ENCODE measurements around the gene COL25A1. TPM values are rescaled to one million over a fixed set of nuclear protein-coding genes. Genes with fewer than 3 reads are reported as not detected.

The COL25A1 gene
- total and polyA plus RNA-seq, 2 donors (not counting 3 experiments of a cell fraction or from before 2014, with no cell fraction given): 0.21 to 3.5 TPM

- no peak overlapping the region for H3K9ac ChIP-seq (replicated peaks; ENCODE audit: extremely low read depth, insufficient read depth, low read length)
- no peaks in the 10 kb centered on the region for H3K36me3 ChIP-seq (ENCODE audit: control insufficient read depth in 2 of 2, extremely low read depth in 1 of 2, insufficient read depth in 2 of 2, low read length in 2 of 2)
- intact Hi-C loops (cut with micrococcal nuclease) (no loop called here), dilution Hi-C loops (cut with MboI; ENCODE audit: extremely low pct_ligation_motif_present, low sequenced_read_pairs) (no loop called here)
- no peak overlapping the region for H2AFZ ChIP-seq (ENCODE audit: low read depth, low read length)
- H3K27me3 ChIP-seq (ENCODE audit: control insufficient read depth in 2 of 2, insufficient read depth in 2 of 2, low read length in 2 of 2): peaks cover 0 to 1% of the 10 kb centered on the region in 2 experiments
- no peak for FAIRE-seq
- CTCF ChIA-PET: no interaction called here
- H3K9me1 ChIP-seq (replicated peaks; ENCODE audit: control insufficient read depth, extremely low read depth, insufficient read depth, low read length): no peaks in the 10 kb centered on the region
- H4K20me1 ChIP-seq (replicated peaks; ENCODE audit: control insufficient read depth, extremely low read depth, insufficient read depth, low read length): no peaks in the 10 kb centered on the region
- no peak overlapping the region for H3K27ac ChIP-seq (ENCODE audit: insufficient read depth, low read depth, low read length)
- TF ChIP-seq POLR2A (IDR thresholded peaks at IDR 0.05; ENCODE audit: low read depth, low read length) (no peak), MYC (IDR thresholded peaks at IDR 0.05; ENCODE audit: low read depth, low read length) (no peak), CTCF (IDR thresholded peaks at IDR 0.05; ENCODE audit: extremely low read depth in 1 of 2, insufficient read depth in 1 of 2, low read depth in 1 of 2, low read length in 2 of 2) (no peak)
- POLR2A ChIA-PET: no interaction called here
- no peak for DNase-seq (ENCODE audit: low read depth, low spot score)
- BruUV-seq (replicated peaks): no TSS peak
- no peak overlapping the region for H3K4me3 ChIP-seq (replicated peaks in 1 of 3; ENCODE audit: insufficient read depth in 1 of 3, low read depth in 1 of 3, low read length in 3 of 3)
- no peak overlapping the region for H3K4me2 ChIP-seq (ENCODE audit: insufficient read depth, low read length)
- H3K79me2 ChIP-seq (ENCODE audit: control insufficient read depth, insufficient read depth, low read length): no peaks in the 10 kb centered on the region
- no peaks in the 10 kb centered on the region for H3K9me3 ChIP-seq (replicated peaks; ENCODE audit: control insufficient read depth, insufficient read depth, low read length)
- no peaks in the 10 kb centered on the region for H3K4me1 ChIP-seq (ENCODE audit: control insufficient read depth, extremely low read depth, insufficient read depth, low read length)
These were observed 139.7 kb downstream of the COL25A1 start for GRCh38 chr4:109162759-109163158.

GRCh38 chr4:109160494-109160893 lies 142.0 kb downstream of the COL25A1 start:
- H3K27me3 ChIP-seq (ENCODE audit: control insufficient read depth in 2 of 2, insufficient read depth in 2 of 2, low read length in 2 of 2): no peaks in the 10 kb centered on the region
- ChIA-PET POLR2A (no interaction called here), CTCF (no interaction called here)
- TF ChIP-seq CTCF (IDR thresholded peaks at IDR 0.05; ENCODE audit: extremely low read depth in 1 of 2, insufficient read depth in 1 of 2, low read depth in 1 of 2, low read length in 2 of 2): no peak
- no peak for TF ChIP-seq POLR2AphosphoS5 (IDR thresholded peaks at IDR 0.05; ENCODE audit: insufficient read depth, low read depth, low read length)
- TF ChIP-seq FOS (IDR thresholded peaks at IDR 0.05; ENCODE audit: borderline replicate concordance, insufficient read depth, low read length): no peak
- TF ChIP-seq JUN (IDR thresholded peaks at IDR 0.05; ENCODE audit: borderline replicate concordance, insufficient read depth, insufficient read length, low read depth): no peak
- no peak for TF ChIP-seq EZH2 (IDR thresholded peaks at IDR 0.05; ENCODE audit: borderline replicate concordance, low read depth, low read length, severe bottlenecking)
- TF ChIP-seq MYC (IDR thresholded peaks at IDR 0.05; ENCODE audit: low read depth, low read length): no peak
- TF ChIP-seq MAX (IDR thresholded peaks at IDR 0.05; ENCODE audit: insufficient read depth, insufficient read length): no peak
- TF ChIP-seq POLR2A (IDR thresholded peaks at IDR 0.05; ENCODE audit: low read depth, low read length): no peak
- no peak for TF ChIP-seq GATA2 (IDR thresholded peaks at IDR 0.05; ENCODE audit: insufficient read depth, insufficient read length, low read depth, low read length)
- H3K4me2 ChIP-seq (ENCODE audit: insufficient read depth, low read length): no peak overlapping the region
- H3K27ac ChIP-seq (ENCODE audit: insufficient read depth, low read depth, low read length): no peak overlapping the region
- no peaks in the 10 kb centered on the region for H3K9me3 ChIP-seq (replicated peaks; ENCODE audit: control insufficient read depth, insufficient read depth, low read length)
- H2AFZ ChIP-seq (ENCODE audit: low read depth, low read length): no peak overlapping the region
- H3K9me1 ChIP-seq (replicated peaks; ENCODE audit: control insufficient read depth, extremely low read depth, insufficient read depth, low read length): no peaks in the 10 kb centered on the region
- no peaks in the 10 kb centered on the region for H4K20me1 ChIP-seq (replicated peaks; ENCODE audit: control insufficient read depth, extremely low read depth, insufficient read depth, low read length)
- dilution Hi-C loops (cut with MboI; ENCODE audit: extremely low pct_ligation_motif_present, low sequenced_read_pairs): no loop called here
- no peaks in the 10 kb centered on the region for H3K4me1 ChIP-seq (ENCODE audit: control insufficient read depth, extremely low read depth, insufficient read depth, low read length)
- no peaks in the 10 kb centered on the region for H3K36me3 ChIP-seq (ENCODE audit: control insufficient read depth in 2 of 2, extremely low read depth in 1 of 2, insufficient read depth in 2 of 2, low read length in 2 of 2)
- H3K4me3 ChIP-seq (replicated peaks in 1 of 3; ENCODE audit: insufficient read depth in 1 of 3, low read depth in 1 of 3, low read length in 3 of 3): no peak overlapping the region
- no peaks in the 10 kb centered on the region for H3K79me2 ChIP-seq (ENCODE audit: control insufficient read depth, insufficient read depth, low read length)
- DNase-seq (ENCODE audit: low read depth, low spot score): no peak
- no peak for FAIRE-seq
- no peak overlapping the region for H3K9ac ChIP-seq (replicated peaks; ENCODE audit: extremely low read depth, insufficient read depth, low read length)
- intact Hi-C loops (cut with micrococcal nuclease): no loop called here
- BruUV-seq (replicated peaks): no TSS peak
